ENCODE data around the gene TMA7.

- TF ChIP-seq CTCF (IDR thresholded peaks at IDR 0.05) (no peak), POLR2A (IDR thresholded peaks at IDR 0.05) (no peak), EP300 (IDR thresholded peaks at IDR 0.05) (no peak), POLR2AphosphoS5 (IDR thresholded peaks at IDR 0.05) (no peak)
These were observed 16.0 kb upstream of the TMA7 start for GRCh38 chr3:48423883-48424695.

Data from sigmoid colon (tissue), 4 donors.